Hepatocyte (in vitro differentiated cells): Measurements from ENCODE around the gene MAP3K6. TPM values are rescaled to one million over a fixed set of nuclear protein-coding genes. Genes with fewer than 3 reads are reported as not detected.

ENCODE experiments used
- DNase-seq: peaks from one replicate; pipeline ENCODE4 v3.0.0-alpha.2; 2016; ENCODE audit warnings: low spot score
- H2AFZ ChIP-seq: fragments of 200-600 bp; sonication (generic); 2 replicates; pipeline ENCODE4 v1.6.0; 2016; ENCODE audit warnings: antibody characterized with exemption, mild to moderate bottlenecking
- H3K27ac ChIP-seq: fragments of 200-600 bp; sonication (generic); 2 replicates; pipeline ENCODE4 v1.5.1; 2016; ENCODE audit warnings: mild to moderate bottlenecking
- H3K27me3 ChIP-seq: fragments of 200-600 bp; sonication (generic); 2 replicates; pipeline ENCODE4 v1.6.1; 2016
- H3K36me3 ChIP-seq: fragments of 200-600 bp; sonication (generic); replicated peaks from 2 replicates; pipeline ENCODE4 v1.5.1; 2016; ENCODE audit warnings: low read depth; ENCODE audit not compliant: insufficient read depth
- H3K4me1 ChIP-seq: fragments of 200-600 bp; sonication (generic); 2 replicates; pipeline ENCODE4 v1.5.1; 2016; ENCODE audit warnings: mild to moderate bottlenecking, moderate library complexity; ENCODE audit not compliant: insufficient read depth
- H3K4me2 ChIP-seq: fragments of 200-600 bp; sonication (generic); 2 replicates; pipeline ENCODE4 v1.6.0; 2016
- H3K4me3 ChIP-seq: fragments of 200-600 bp; sonication (generic); 2 replicates; pipeline ENCODE4 v1.5.1; 2016; ENCODE audit warnings: mild to moderate bottlenecking
- H3K79me2 ChIP-seq: fragments of 200-600 bp; sonication (generic); 2 replicates; pipeline ENCODE4 v1.6.0; 2017; ENCODE audit warnings: mild to moderate bottlenecking
- H3K9me2 ChIP-seq: fragments of 200-600 bp; sonication (generic); replicated peaks from 2 replicates; pipeline ENCODE4 v1.6.0; 2017; ENCODE audit warnings: mild to moderate bottlenecking; ENCODE audit not compliant: insufficient read depth
- H3K9me3 ChIP-seq: fragments of 200-600 bp; sonication (generic); 2 replicates; pipeline ENCODE4 v1.5.1; 2016; ENCODE audit warnings: low read depth, mild to moderate bottlenecking
- H4K20me1 ChIP-seq: fragments of 200-600 bp; sonication (generic); 2 replicates; pipeline ENCODE4 v1.6.0; 2016; ENCODE audit warnings: mild to moderate bottlenecking; ENCODE audit not compliant: insufficient read depth, poor library complexity, severe bottlenecking
- CTCF ChIP-seq: fragments of 200-600 bp; sonication (generic); IDR thresholded peaks from 2 replicates; pipeline ENCODE4 v1.5.1; 2016; ENCODE audit warnings: antibody characterized with exemption, mild to moderate bottlenecking; ENCODE audit not compliant: poor library complexity
- EZH2 ChIP-seq: fragments of 200-600 bp; sonication (generic); IDR thresholded peaks from 2 replicates; pipeline ENCODE4 v1.6.1; 2016; ENCODE audit warnings: antibody characterized with exemption, mild to moderate bottlenecking, borderline replicate concordance
- EZH2phosphoT487 ChIP-seq: fragments of 200-600 bp; sonication (generic); IDR thresholded peaks from one replicate; pipeline ENCODE4 v1.6.1; 2018; ENCODE audit warnings: antibody characterized with exemption, mild to moderate bottlenecking, low read depth, moderate library complexity; ENCODE audit not compliant: unreplicated experiment, severe bottlenecking
- WGBS: methylation state at CpG from one replicate; pipeline ENCODE4 v1.1.6; 2016; ENCODE audit warnings: low lambda C conversion rate; ENCODE audit errors: missing lambda C conversion rate; 5-methylcytosine and 5-hydroxymethylcytosine counted together
- polyA plus RNA-seq: library from polyadenylated mRNA; unstranded; fragments of >200 nt; fragmentation: Nextera tagmentation; extraction: Ambion mirVana; gene quantifications from 2 replicates; pipeline ENCODE4 v1.2.1, GENCODE V29; 2016
- total RNA-seq: library from RNA; depleted of rRNA; stranded (reverse); fragments of >200 nt; gene quantifications from 2 replicates; pipeline ENCODE4 v1.2.3, GENCODE V29; 2014

MAP3K6 gene
- total and polyA plus RNA-seq, 2 experiments from 2014 or later = 6.3 to 20.4 TPM

GRCh38 chr1:27367160-27367650 lies 444 bp upstream of the MAP3K6 start:
- Histone ChIP-seq H4K20me1 (no peaks in the 10 kb centered on the region), H3K36me3 (no peaks in the 10 kb centered on the region), H3K79me2 (no peaks in the 10 kb centered on the region), H3K27me3 (no peaks in the 10 kb centered on the region), H3K9me3 (no peaks in the 10 kb centered on the region), H3K4me2 (peak overlapping the region; percentile 98), H3K4me3 (peak overlapping the region; percentile 60), H3K9me2 (no peaks in the 10 kb centered on the region), H3K27ac (peak overlapping the region; percentile 90), H2AFZ (peak overlapping the region; percentile 98), H3K4me1 (peaks cover 7% of the 10 kb centered on the region)
- TF ChIP-seq EZH2phosphoT487 (no peak), CTCF (no peak), EZH2 (no peak)
- WGBS = 36% methylated on average over 8 of the region's 8 CpGs
- DNase-seq = no peak

GRCh38 chr1:27366113-27366410 lies 699 bp downstream of the MAP3K6 start:
- Histone ChIP-seq H3K9me2 (no peaks in the 10 kb centered on the region), H4K20me1 (no peaks in the 10 kb centered on the region), H3K4me3 (peak overlapping the region; percentile 47), H3K4me1 (peaks cover 7% of the 10 kb centered on the region), H3K36me3 (no peaks in the 10 kb centered on the region), H3K79me2 (no peaks in the 10 kb centered on the region), H3K9me3 (no peaks in the 10 kb centered on the region), H3K27me3 (no peaks in the 10 kb centered on the region), H3K4me2 (peak overlapping the region; percentile 98), H2AFZ (peak overlapping the region; percentile 64), H3K27ac (peak overlapping the region; percentile 90)
- WGBS = 1% methylated on average over 21 of the region's 30 CpGs
- peak; percentile 87 for DNase-seq
- no peak for TF ChIP-seq CTCF
- no peak for TF ChIP-seq EZH2
- no peak for TF ChIP-seq EZH2phosphoT487

GRCh38 chr1:27365372-27366112 lies 1.2 kb downstream of the MAP3K6 start:
- Histone ChIP-seq H3K9me2 (no peaks in the 10 kb centered on the region), H3K27ac (peak overlapping the region; percentile 90), H3K4me2 (peak overlapping the region; percentile 98), H3K9me3 (no peaks in the 10 kb centered on the region), H3K27me3 (no peaks in the 10 kb centered on the region), H3K4me3 (peak overlapping the region; percentile 47), H2AFZ (peak overlapping the region; percentile 64), H4K20me1 (no peaks in the 10 kb centered on the region), H3K4me1 (peaks cover 7% of the 10 kb centered on the region), H3K36me3 (no peaks in the 10 kb centered on the region), H3K79me2 (no peaks in the 10 kb centered on the region)
- peak; percentile 93 for DNase-seq
- WGBS = 13% methylated on average over 23 of the region's 40 CpGs
- TF ChIP-seq EZH2phosphoT487 (no peak), EZH2 (no peak), CTCF (no peak)
